ENCODE results near the gene UPF2. TPM values are rescaled to one million over a fixed set of nuclear protein-coding genes. Genes with fewer than 3 reads are reported as not detected.

The UPF2 gene
- total and polyA plus RNA-seq, 2 of the 4 experiments (the other 2 are of a cell fraction): 9.2 to 14.3 TPM

GRCh38 chr10:12081470-12081869, 38.9 kb upstream of the UPF2 start:
- Histone ChIP-seq H4K8ac (ENCODE audit: low read depth in 2 of 2, low read length in 2 of 2) (no peak overlapping the region), H4K91ac (ENCODE audit: insufficient read depth, low read depth, low read length) (no peak overlapping the region), H3K23ac (ENCODE audit: low read depth, low read length) (no peak overlapping the region), H3K56ac (ENCODE audit: extremely low read depth, insufficient read depth, low read length) (no peak overlapping the region), H2BK20ac (ENCODE audit: low read depth, low read length) (no peak overlapping the region), H2BK15ac (ENCODE audit: low read depth, low read length) (no peak overlapping the region), H4K20me1 (ENCODE audit: insufficient read depth, low read length) (no peaks in the 10 kb centered on the region), H2AK9ac (replicated peaks; ENCODE audit: low read depth, low read length, poor library complexity) (no peak overlapping the region), H3K9ac (ENCODE audit: low read depth, low read length) (no peak overlapping the region), H3K4me2 (ENCODE audit: low read depth, low read length) (no peak overlapping the region), H3K14ac (replicated peaks; ENCODE audit: low read depth, low read length) (no peak overlapping the region), H2BK120ac (ENCODE audit: low read depth, low read length) (no peak overlapping the region), H3K27me3 (ENCODE audit: control insufficient read depth, insufficient read depth, low read length) (no peaks in the 10 kb centered on the region), H3K36me3 (ENCODE audit: control insufficient read depth, insufficient read depth, low read length) (peaks cover 13% of the 10 kb centered on the region), H2BK5ac (ENCODE audit: low read depth, low read length, poor library complexity, severe bottlenecking) (no peak overlapping the region), H3K4ac (ENCODE audit: low read depth, low read length) (no peak overlapping the region), H3K27ac (ENCODE audit: insufficient read depth, low read length) (no peak overlapping the region), H3K4me3 (ENCODE audit: insufficient read depth, low read depth, low read length) (no peak overlapping the region), H3K18ac (ENCODE audit: low read depth, low read length) (no peak overlapping the region), H3K79me1 (ENCODE audit: low read depth in 1 of 2, low read length in 2 of 2) (peaks cover 0 to 9% of the 10 kb centered on the region in 2 experiments; a peak in 2 of 4 replicates), H3K4me1 (ENCODE audit: control insufficient read depth, insufficient read depth, low read length) (no peaks in the 10 kb centered on the region), H3K9me3 (ENCODE audit: control insufficient read depth, insufficient read depth, low read length) (no peaks in the 10 kb centered on the region), H3K9me1 (ENCODE audit: insufficient read depth, low read length) (peaks cover 3% of the 10 kb centered on the region; the same call in 1 of the 2 replicates), H2AFZ (replicated peaks; ENCODE audit: low read length, poor library complexity) (no peak overlapping the region), H2AK5ac (ENCODE audit: low read depth, low read length) (no peak overlapping the region), H4K5ac (ENCODE audit: low read depth, low read length) (no peak overlapping the region)
- in situ Hi-C loops (cut with MboI; ENCODE audit: low sequenced_read_pairs) (no loop called here), intact Hi-C loops (cut with micrococcal nuclease) (no loop called here), dilution Hi-C loops (cut with HindIII; ENCODE audit: low sequenced_read_pairs, unreplicated experiment) (no loop called here)
- ATAC-seq (ENCODE audit: low read depth) (no peak), DNase-seq (no peak)
- WGBS, 2 experiments (ENCODE audit: extremely low coverage in 2 of 2, insufficient read length in 1 of 2): 100% methylated on average over 1 of the region's 8 CpGs; no CpG with 5 or more reads in 1 of the 2 experiments
- CTCF ChIA-PET: interaction anchor here (0.6 kb wide), 1 partner anchor 79 kb away, joined by 5 read pairs; no protein-coding TSS in a partner anchor
- no TSS peak for BruUV-seq (replicated peaks)
- POLR2A ChIA-PET (ENCODE audit: unreplicated experiment): no interaction called here
- TF ChIP-seq SMC3 (IDR thresholded peaks at IDR 0.05; ENCODE audit: low read depth, low read length): no peak
- no peak for TF ChIP-seq POLR2A (IDR thresholded peaks at IDR 0.05; ENCODE audit: low read depth, low read length)
- no peak for TF ChIP-seq CHD1 (IDR thresholded peaks at IDR 0.05; ENCODE audit: low read depth, low read length)
- no peak for TF ChIP-seq MAZ (IDR thresholded peaks at IDR 0.05; ENCODE audit: borderline replicate concordance, low read depth, low read length)
- no peak for TF ChIP-seq BHLHE40 (IDR thresholded peaks at IDR 0.05; ENCODE audit: low read depth, low read length)
- TF ChIP-seq FOS (IDR thresholded peaks at IDR 0.05; ENCODE audit: low read depth, low read length): no peak
- no peak for TF ChIP-seq MAFK (IDR thresholded peaks at IDR 0.05; ENCODE audit: low read depth, low read length)
- TF ChIP-seq, protein P1, sequence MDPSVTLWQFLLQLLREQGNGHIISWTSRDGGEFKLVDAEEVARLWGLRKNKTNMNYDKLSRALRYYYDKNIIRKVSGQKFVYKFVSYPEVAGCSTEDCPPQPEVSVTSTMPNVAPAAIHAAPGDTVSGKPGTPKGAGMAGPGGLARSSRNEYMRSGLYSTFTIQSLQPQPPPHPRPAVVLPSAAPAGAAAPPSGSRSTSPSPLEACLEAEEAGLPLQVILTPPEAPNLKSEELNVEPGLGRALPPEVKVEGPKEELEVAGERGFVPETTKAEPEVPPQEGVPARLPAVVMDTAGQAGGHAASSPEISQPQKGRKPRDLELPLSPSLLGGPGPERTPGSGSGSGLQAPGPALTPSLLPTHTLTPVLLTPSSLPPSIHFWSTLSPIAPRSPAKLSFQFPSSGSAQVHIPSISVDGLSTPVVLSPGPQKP (IDR thresholded peaks at IDR 0.05; ENCODE audit: borderline replicate concordance, low read depth, low read length): no peak
- no peak for TF ChIP-seq MXI1 (IDR thresholded peaks at IDR 0.05; ENCODE audit: borderline replicate concordance, low read depth, low read length)
- TF ChIP-seq RCOR1 (IDR thresholded peaks at IDR 0.05; ENCODE audit: insufficient replicate concordance, low read length): no peak
- no peak for TF ChIP-seq CEBPB (IDR thresholded peaks at IDR 0.05; ENCODE audit: low read depth, low read length)
- no peak for TF ChIP-seq NFE2L2 (IDR thresholded peaks at IDR 0.05; ENCODE audit: low read depth, low read length)
- TF ChIP-seq, protein P2, sequence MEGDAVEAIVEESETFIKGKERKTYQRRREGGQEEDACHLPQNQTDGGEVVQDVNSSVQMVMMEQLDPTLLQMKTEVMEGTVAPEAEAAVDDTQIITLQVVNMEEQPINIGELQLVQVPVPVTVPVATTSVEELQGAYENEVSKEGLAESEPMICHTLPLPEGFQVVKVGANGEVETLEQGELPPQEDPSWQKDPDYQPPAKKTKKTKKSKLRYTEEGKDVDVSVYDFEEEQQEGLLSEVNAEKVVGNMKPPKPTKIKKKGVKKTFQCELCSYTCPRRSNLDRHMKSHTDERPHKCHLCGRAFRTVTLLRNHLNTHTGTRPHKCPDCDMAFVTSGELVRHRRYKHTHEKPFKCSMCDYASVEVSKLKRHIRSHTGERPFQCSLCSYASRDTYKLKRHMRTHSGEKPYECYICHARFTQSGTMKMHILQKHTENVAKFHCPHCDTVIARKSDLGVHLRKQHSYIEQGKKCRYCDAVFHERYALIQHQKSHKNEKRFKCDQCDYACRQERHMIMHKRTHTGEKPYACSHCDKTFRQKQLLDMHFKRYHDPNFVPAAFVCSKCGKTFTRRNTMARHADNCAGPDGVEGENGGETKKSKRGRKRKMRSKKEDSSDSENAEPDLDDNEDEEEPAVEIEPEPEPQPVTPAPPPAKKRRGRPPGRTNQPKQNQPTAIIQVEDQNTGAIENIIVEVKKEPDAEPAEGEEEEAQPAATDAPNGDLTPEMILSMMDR (conservative IDR thresholded peaks at IDR 0.05; ENCODE audit: low read depth, low read length): no peak
- no peak for TF ChIP-seq RAD21 (IDR thresholded peaks at IDR 0.05; ENCODE audit: low read length)
- TF ChIP-seq, protein P3, sequence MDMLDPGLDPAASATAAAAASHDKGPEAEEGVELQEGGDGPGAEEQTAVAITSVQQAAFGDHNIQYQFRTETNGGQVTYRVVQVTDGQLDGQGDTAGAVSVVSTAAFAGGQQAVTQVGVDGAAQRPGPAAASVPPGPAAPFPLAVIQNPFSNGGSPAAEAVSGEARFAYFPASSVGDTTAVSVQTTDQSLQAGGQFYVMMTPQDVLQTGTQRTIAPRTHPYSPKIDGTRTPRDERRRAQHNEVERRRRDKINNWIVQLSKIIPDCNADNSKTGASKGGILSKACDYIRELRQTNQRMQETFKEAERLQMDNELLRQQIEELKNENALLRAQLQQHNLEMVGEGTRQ (IDR thresholded peaks at IDR 0.05; ENCODE audit: low read depth, low read length): no peak
- no peak for TF ChIP-seq RFX5 (IDR thresholded peaks at IDR 0.05; ENCODE audit: low read depth, low read length)
